Measurements from ENCODE around the gene ATAD2B.

The ATAD2B gene

GRCh38 chr2:23705771-23706612, 220.9 kb downstream of the ATAD2B start:
- no peak for DNase-seq (ENCODE audit: low read depth in 2 of 2, low spot score in 1 of 2)

GRCh38 chr2:23703583-23704385, 223.1 kb downstream of the ATAD2B start:
- no peak for DNase-seq (ENCODE audit: low read depth in 2 of 2, low spot score in 1 of 2)

GRCh38 chr2:23703037-23703582, 223.8 kb downstream of the ATAD2B start:
- no peak for DNase-seq (ENCODE audit: low read depth in 2 of 2, low spot score in 1 of 2)

- no peak for DNase-seq (ENCODE audit: low read depth in 2 of 2, low spot score in 1 of 2)
Observed at GRCh38 chr2:23700627-23701026, 226.3 kb downstream of the ATAD2B start.

- no peak for DNase-seq (ENCODE audit: low read depth in 2 of 2, low spot score in 1 of 2)
Observed at GRCh38 chr2:23699580-23699925, 227.4 kb downstream of the ATAD2B start.

- DNase-seq (ENCODE audit: low read depth in 2 of 2, low spot score in 1 of 2), result no peak
Observed at GRCh38 chr2:23698721-23699579, 228.0 kb downstream of the ATAD2B start.

Data from stimulated activated CD8-positive, alpha-beta memory T cell treated with anti-CD3 and anti-CD28 coated beads, Interleukin-4, amount 100 ng/mL, for 4 hours (primary cell).